CD1c-positive myeloid dendritic cell (primary cell): Measurements from ENCODE around the gene TGFBR1.
"Not testable (repeated sequence)": the region's sequence is repeated elsewhere in the genome, so short reads cannot be mapped to it uniquely, and the experiment has no call there.

Source experiments
- DNase-seq: peaks from one replicate; pipeline ENCODE4 v3.0.0-alpha.2; 2016; ENCODE audit errors: extremely low spot score

The TGFBR1 gene

DNA sequence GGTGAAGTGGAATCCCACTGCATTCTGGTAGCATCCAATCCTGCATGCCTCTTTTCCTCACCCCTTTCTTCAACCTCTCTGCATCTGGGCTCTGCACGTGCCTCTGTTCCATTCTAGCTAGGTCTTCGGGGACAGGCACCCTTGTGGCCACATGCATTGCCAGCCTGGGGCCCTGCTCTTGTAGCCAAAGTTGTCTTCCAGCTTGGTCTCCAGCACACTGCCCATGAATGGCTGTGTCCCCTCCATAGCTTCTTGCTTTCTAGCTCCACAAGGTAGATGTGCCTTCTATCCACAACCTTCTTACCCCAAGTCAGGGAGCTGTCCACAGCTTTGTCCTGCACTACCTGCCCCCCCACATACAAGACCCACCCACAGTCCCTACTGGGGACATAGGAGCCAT, 84.3 kb downstream of the TGFBR1 start:
- DNase-seq: no peak

- DNase-seq: no peak
These were observed 85.1 kb downstream of the TGFBR1 start for GRCh38 chr9:99189887-99190596.

GRCh38 chr9:99190597-99191283, 85.8 kb downstream of the TGFBR1 start:
- DNase-seq: no peak

- DNase-seq: no peak
These were observed 88.0 kb downstream of the TGFBR1 start for GRCh38 chr9:99192786-99193465.

DNA sequence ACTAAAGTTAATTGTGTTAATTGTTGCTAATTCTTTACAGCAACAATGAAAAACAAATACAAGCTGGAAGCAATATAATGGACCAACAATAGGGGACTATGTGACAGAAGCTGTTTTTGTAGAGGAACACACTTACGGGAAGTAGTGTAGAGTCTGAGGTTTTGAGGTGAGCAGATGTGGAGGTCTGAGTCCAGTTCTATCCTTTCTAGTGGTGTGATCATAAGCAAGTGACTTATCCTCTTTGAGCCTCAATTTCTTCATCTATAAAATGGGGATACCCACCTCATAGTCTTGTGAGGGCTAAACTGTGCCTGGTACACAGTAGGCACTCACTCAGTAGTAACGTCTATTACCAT, 88.5 kb downstream of the TGFBR1 start:
- DNase-seq: no peak

DNA sequence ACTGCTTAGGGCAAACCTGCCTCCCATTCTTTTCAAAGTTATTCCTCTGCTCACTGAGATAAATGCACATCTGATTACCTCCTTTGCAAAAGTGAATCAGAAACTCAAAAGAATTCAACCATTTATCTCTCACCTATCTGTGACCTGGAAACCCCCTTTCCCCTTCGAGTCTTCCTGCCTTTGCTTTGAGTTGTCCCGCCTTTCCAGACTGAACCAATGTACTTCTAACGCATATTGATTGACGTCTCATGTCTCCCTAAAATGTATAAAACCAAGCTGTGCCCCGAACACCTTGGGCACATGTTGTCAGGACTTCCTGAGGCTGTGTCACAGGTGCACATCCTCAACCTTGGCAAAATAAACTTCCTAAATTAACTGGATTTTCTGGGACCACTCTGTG, 91.6 kb downstream of the TGFBR1 start:
- not testable (repeated sequence) for DNase-seq

- DNase-seq: no peak
These were observed 92.3 kb downstream of the TGFBR1 start for GRCh38 chr9:99197124-99197630.

DNA sequence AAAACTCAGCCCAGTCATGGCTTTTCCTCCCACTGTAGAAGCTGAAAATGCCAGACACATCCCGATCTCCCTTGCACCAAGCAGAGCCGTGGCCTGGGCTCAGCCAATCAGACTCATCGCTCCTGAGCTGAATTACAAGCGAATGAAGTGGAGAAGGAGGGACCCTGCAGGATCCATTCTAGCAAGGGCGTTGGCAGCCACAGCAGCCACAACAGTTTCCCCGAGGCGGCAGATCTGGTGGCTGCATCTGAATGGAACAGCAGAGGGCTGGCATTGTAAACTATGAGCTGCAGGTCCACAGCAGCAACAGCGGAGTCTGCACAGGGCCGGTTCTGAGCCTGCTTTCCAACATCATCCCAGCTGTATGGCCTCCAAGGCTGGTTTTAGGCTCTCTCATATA, 93.1 kb downstream of the TGFBR1 start:
- no peak for DNase-seq

DNA sequence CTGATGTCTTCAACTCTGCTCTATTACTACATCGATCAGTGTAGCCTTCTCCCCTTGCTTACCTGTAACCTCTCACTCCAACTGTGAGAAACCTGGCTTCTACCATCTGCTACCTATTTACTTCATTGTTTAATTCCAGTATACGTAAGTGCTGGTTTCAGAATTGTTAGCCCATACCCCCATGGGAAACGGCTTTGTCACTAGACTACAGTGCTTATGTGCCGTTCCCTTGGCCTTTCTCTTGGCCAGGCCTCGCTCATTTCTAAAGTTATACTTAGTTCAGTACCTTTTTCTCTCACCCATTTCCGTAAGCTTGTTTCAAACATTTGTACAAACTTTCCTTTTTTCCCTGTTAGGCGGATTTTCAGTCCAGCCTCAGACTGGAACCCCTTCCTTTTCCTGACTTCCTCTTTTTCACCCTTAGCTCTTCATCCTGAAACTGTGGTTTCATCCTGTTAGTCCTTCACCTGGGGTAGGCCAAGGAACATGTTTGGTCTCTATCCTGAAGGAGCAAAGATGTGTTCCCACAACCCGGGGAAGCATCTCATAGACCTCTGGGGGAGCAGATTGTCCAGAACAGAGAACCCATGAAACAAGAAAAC, 95.1 kb downstream of the TGFBR1 start:
- no peak for DNase-seq

- DNase-seq: no peak
These were observed 96.7 kb downstream of the TGFBR1 start for GRCh38 chr9:99201603-99202002.
